K562 (cell line): ENCODE results near the gene GRIN1. TPM values are rescaled to one million over a fixed set of nuclear protein-coding genes. Genes with fewer than 3 reads are reported as not detected.
A peak's percentile ranks its signal among the peaks of the same experiment; 100 is the strongest.

Source experiments
- C11orf30 ChIP-seq: fragments of 450-650 bp; IDR thresholded peaks from 2 replicates; pipeline ENCODE4 v1.6.1; 2016; ENCODE audit warnings: low read depth, mild to moderate bottlenecking
- ETV1 ChIP-seq: fragments of 450-650 bp; conservative IDR thresholded peaks from 2 replicates; pipeline ENCODE4 v1.6.1; 2016; ENCODE audit warnings: missing genetic modification characterization, control low read depth, low read depth, missing compliant biosample characterization
- FOXK2 ChIP-seq, 2 experiments: fragments of 450-650 bp; IDR thresholded peaks in 1 of 2; conservative IDR thresholded peaks in 1 of 2; 2 replicates each; pipeline ENCODE4 v1.6.1; 2016; ENCODE audit warnings: low read depth in 2 of 2, mild to moderate bottlenecking in 1 of 2
- MAZ ChIP-seq, 2 experiments: fragments of 450-650 bp in 1 of 2; sonication (generic) in 1 of 2; formaldehyde crosslinking; IDR thresholded peaks in 1 of 2; conservative IDR thresholded peaks in 1 of 2; 2 replicates each; pipeline versions ENCODE4 v1.4.0 to v1.5.0; 2020; ENCODE audit warnings: mild to moderate bottlenecking in 1 of 2, missing genetic modification reagents in 1 of 2
- PHTF2 ChIP-seq: fragments of 250-450 bp; sonication (Bioruptor Pico); IDR thresholded peaks from 2 replicates; pipeline ENCODE4 v1.5.0; 2021; ENCODE audit warnings: mild to moderate bottlenecking
- SETDB1 ChIP-seq: IDR thresholded peaks from one replicate; pipeline ENCODE4 v1.6.1; 2012; ENCODE audit warnings: low read length, control low read depth, inconsistent platforms
- SPI1 ChIP-seq: IDR thresholded peaks from 2 replicates; pipeline ENCODE4 v1.6.1; 2011; ENCODE audit warnings: low read depth, low read length, control low read depth, borderline replicate concordance
- ZNF124 ChIP-seq: sonication (generic); formaldehyde crosslinking; IDR thresholded peaks from 2 replicates; pipeline ENCODE4 v1.8.1; 2022; ENCODE audit warnings: missing genetic modification reagents
- ZNF143 ChIP-seq: sonication (generic); formaldehyde crosslinking; IDR thresholded peaks from 2 replicates; pipeline ENCODE4 v1.9.0; 2022; ENCODE audit warnings: mild to moderate bottlenecking, missing genetic modification reagents
- ZNF668 ChIP-seq: fragments of 250-450 bp; sonication (Bioruptor Pico); IDR thresholded peaks from 2 replicates; pipeline ENCODE4 v1.8.0; 2022; ENCODE audit warnings: mild to moderate bottlenecking, inconsistent platforms
- ZZZ3 ChIP-seq: fragments of 450-650 bp; IDR thresholded peaks from 2 replicates; pipeline ENCODE4 v1.6.1; 2016; ENCODE audit warnings: antibody characterized with exemption, mild to moderate bottlenecking, moderate library complexity
- polyA plus RNA-seq, 8 experiments: library from polyadenylated mRNA; depleted of rRNA in 4 of 8; stranded (reverse) in 5 of 8; unstranded in 3 of 8; fragments of >200 nt; fragmentation: Nextera tagmentation in 2 of 8; fragmentation: Illumina TruSeq in 1 of 8; extraction: Ambion mirVana in 2 of 8; extraction: Trizol in 1 of 8; gene quantifications; 2 replicates each; pipeline versions ENCODE4 v1.2.1 to v1.2.3, GENCODE V29; 2011 to 2014; ENCODE audit warnings: inconsistent platforms in 1 of 8, missing spikeins in 1 of 8
- total RNA-seq, 7 experiments: library from RNA; depleted of rRNA in 6 of 7; stranded (reverse); fragments of >200 nt in 6 of 7; fragmentation: Illumina TruSeq in 2 of 7; extraction: Trizol in 2 of 7; gene quantifications; 2 replicates each; pipeline versions ENCODE4 v1.2.1 to v1.2.3, GENCODE V29; 2011 to 2021; ENCODE audit warnings: low replicate concordance in 1 of 7
- TF ChIP-seq, protein P1 (sequence below): fragments of 200-800 bp; sonication (Bioruptor generic); IDR thresholded peaks from 2 replicates; pipeline ENCODE4 v1.6.1; 2016; ENCODE audit warnings: missing genetic modification characterization, missing compliant biosample characterization
- TF ChIP-seq, protein P2 (sequence below): fragments of 250-450 bp; sonication (Bioruptor Pico); IDR thresholded peaks from 2 replicates; pipeline ENCODE4 v1.5.0; 2020; ENCODE audit warnings: mild to moderate bottlenecking, borderline replicate concordance
- TF ChIP-seq, protein P3 (sequence below): fragments of 250-450 bp; sonication (Bioruptor Pico); IDR thresholded peaks from 2 replicates; pipeline ENCODE4 v1.8.0; 2021; ENCODE audit warnings: mild to moderate bottlenecking, moderate library complexity
- TF ChIP-seq, protein P4 (sequence below): sonication (generic); formaldehyde crosslinking; IDR thresholded peaks from 2 replicates; pipeline ENCODE4 v1.8.0; 2023; ENCODE audit warnings: mild to moderate bottlenecking, missing genetic modification reagents

GRIN1 gene
- total and polyA plus RNA-seq, 9 of the 15 experiments (the other 6 are each of a cell fraction or from before 2014, with no cell fraction given): 0.03 to 0.35 (median 0.16) TPM; not detected in 6

DNA sequence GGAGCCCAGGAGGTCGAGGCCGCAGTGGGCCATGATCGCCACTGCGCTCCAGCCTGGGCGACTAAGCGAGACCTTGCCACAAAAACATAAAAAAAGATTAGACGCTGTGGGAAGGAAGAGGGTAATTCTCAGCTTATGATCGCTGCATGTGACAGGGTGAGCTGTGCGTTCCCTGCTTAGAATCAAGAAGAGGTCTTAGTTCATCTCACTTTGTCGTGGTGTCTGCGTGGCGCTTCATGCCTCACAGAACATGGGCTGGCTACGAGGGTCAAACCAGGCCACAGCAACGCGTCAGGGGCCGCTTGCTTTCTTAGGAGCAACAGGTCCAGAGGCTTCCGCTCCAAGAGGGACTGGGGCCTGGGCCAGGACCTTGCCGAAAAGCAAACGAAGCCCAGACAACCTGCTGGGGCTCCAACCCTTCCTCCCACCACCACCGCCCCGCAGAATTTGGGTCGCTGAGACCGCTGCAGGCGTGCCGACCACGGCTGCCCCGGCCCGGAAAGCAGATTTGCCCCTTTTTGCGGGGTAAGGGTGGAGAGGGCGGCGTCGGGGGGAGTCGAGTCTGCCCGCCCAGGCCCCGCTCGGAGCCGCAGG, 10.0 kb upstream of the GRIN1 start (continued):
- TF ChIP-seq, protein P1, sequence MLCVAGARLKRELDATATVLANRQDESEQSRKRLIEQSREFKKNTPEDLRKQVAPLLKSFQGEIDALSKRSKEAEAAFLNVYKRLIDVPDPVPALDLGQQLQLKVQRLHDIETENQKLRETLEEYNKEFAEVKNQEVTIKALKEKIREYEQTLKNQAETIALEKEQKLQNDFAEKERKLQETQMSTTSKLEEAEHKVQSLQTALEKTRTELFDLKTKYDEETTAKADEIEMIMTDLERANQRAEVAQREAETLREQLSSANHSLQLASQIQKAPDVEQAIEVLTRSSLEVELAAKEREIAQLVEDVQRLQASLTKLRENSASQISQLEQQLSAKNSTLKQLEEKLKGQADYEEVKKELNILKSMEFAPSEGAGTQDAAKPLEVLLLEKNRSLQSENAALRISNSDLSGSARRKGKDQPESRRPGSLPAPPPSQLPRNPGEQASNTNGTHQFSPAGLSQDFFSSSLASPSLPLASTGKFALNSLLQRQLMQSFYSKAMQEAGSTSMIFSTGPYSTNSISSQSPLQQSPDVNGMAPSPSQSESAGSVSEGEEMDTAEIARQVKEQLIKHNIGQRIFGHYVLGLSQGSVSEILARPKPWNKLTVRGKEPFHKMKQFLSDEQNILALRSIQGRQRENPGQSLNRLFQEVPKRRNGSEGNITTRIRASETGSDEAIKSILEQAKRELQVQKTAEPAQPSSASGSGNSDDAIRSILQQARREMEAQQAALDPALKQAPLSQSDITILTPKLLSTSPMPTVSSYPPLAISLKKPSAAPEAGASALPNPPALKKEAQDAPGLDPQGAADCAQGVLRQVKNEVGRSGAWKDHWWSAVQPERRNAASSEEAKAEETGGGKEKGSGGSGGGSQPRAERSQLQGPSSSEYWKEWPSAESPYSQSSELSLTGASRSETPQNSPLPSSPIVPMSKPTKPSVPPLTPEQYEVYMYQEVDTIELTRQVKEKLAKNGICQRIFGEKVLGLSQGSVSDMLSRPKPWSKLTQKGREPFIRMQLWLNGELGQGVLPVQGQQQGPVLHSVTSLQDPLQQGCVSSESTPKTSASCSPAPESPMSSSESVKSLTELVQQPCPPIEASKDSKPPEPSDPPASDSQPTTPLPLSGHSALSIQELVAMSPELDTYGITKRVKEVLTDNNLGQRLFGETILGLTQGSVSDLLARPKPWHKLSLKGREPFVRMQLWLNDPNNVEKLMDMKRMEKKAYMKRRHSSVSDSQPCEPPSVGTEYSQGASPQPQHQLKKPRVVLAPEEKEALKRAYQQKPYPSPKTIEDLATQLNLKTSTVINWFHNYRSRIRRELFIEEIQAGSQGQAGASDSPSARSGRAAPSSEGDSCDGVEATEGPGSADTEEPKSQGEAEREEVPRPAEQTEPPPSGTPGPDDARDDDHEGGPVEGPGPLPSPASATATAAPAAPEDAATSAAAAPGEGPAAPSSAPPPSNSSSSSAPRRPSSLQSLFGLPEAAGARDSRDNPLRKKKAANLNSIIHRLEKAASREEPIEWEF (CRISPR knock-in tag): no peak
- no peak; a peak in 1 of 4 replicates for TF ChIP-seq MAZ (CRISPR knock-in tag; conservative IDR thresholded peaks at IDR 0.05 in 1 of 2, IDR thresholded peaks at IDR 0.05 in 1 of 2)
- no peak for TF ChIP-seq PHTF2 (CRISPR knock-in tag)
- TF ChIP-seq SPI1: no peak
- no peak; the same call in 1 of the 2 replicates for TF ChIP-seq ETV1 (tag)
- no peak for TF ChIP-seq C11orf30
- TF ChIP-seq, protein P2, sequence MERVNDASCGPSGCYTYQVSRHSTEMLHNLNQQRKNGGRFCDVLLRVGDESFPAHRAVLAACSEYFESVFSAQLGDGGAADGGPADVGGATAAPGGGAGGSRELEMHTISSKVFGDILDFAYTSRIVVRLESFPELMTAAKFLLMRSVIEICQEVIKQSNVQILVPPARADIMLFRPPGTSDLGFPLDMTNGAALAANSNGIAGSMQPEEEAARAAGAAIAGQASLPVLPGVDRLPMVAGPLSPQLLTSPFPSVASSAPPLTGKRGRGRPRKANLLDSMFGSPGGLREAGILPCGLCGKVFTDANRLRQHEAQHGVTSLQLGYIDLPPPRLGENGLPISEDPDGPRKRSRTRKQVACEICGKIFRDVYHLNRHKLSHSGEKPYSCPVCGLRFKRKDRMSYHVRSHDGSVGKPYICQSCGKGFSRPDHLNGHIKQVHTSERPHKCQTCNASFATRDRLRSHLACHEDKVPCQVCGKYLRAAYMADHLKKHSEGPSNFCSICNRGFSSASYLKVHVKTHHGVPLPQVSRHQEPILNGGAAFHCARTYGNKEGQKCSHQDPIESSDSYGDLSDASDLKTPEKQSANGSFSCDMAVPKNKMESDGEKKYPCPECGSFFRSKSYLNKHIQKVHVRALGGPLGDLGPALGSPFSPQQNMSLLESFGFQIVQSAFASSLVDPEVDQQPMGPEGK: no peak
- TF ChIP-seq, protein P3, sequence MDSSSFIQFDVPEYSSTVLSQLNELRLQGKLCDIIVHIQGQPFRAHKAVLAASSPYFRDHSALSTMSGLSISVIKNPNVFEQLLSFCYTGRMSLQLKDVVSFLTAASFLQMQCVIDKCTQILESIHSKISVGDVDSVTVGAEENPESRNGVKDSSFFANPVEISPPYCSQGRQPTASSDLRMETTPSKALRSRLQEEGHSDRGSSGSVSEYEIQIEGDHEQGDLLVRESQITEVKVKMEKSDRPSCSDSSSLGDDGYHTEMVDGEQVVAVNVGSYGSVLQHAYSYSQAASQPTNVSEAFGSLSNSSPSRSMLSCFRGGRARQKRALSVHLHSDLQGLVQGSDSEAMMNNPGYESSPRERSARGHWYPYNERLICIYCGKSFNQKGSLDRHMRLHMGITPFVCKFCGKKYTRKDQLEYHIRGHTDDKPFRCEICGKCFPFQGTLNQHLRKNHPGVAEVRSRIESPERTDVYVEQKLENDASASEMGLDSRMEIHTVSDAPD (CRISPR knock-in tag): no peak
- TF ChIP-seq ZNF668: no peak
- TF ChIP-seq, protein P4, sequence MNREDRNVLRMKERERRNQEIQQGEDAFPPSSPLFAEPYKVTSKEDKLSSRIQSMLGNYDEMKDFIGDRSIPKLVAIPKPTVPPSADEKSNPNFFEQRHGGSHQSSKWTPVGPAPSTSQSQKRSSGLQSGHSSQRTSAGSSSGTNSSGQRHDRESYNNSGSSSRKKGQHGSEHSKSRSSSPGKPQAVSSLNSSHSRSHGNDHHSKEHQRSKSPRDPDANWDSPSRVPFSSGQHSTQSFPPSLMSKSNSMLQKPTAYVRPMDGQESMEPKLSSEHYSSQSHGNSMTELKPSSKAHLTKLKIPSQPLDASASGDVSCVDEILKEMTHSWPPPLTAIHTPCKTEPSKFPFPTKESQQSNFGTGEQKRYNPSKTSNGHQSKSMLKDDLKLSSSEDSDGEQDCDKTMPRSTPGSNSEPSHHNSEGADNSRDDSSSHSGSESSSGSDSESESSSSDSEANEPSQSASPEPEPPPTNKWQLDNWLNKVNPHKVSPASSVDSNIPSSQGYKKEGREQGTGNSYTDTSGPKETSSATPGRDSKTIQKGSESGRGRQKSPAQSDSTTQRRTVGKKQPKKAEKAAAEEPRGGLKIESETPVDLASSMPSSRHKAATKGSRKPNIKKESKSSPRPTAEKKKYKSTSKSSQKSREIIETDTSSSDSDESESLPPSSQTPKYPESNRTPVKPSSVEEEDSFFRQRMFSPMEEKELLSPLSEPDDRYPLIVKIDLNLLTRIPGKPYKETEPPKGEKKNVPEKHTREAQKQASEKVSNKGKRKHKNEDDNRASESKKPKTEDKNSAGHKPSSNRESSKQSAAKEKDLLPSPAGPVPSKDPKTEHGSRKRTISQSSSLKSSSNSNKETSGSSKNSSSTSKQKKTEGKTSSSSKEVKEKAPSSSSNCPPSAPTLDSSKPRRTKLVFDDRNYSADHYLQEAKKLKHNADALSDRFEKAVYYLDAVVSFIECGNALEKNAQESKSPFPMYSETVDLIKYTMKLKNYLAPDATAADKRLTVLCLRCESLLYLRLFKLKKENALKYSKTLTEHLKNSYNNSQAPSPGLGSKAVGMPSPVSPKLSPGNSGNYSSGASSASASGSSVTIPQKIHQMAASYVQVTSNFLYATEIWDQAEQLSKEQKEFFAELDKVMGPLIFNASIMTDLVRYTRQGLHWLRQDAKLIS (CRISPR knock-in tag): peak; percentile 67; the same call in 1 of the 2 replicates
- no peak for TF ChIP-seq SETDB1
- no peak for TF ChIP-seq ZNF124 (CRISPR knock-in tag)
- no peak for TF ChIP-seq ZZZ3
- TF ChIP-seq ZNF143 (CRISPR knock-in tag): no peak
- no peak for TF ChIP-seq FOXK2 (conservative IDR thresholded peaks at IDR 0.05 in 1 of 2, IDR thresholded peaks at IDR 0.05 in 1 of 2; ENCODE audit: low read depth in 2 of 2)
